Endothelial cell (in vitro differentiated cells): ENCODE results near the gene MED16. TPM values are rescaled to one million over a fixed set of nuclear protein-coding genes. Genes with fewer than 3 reads are reported as not detected.

Experiments used
- DNase-seq: peaks from one replicate; pipeline ENCODE4 v3.0.0; 2021; ENCODE audit warnings: low spot score
- H3K27ac Mint-ChIP-seq: one replicate; pipeline ENCODE4 v1.8.0; 2021; ENCODE audit warnings: mixed read lengths, inconsistent platforms; ENCODE audit not compliant: unreplicated experiment
- H3K27me3 Mint-ChIP-seq: one replicate; pipeline ENCODE4 v1.8.0; 2021; ENCODE audit warnings: mild to moderate bottlenecking, moderate library complexity, mixed read lengths, inconsistent platforms; ENCODE audit not compliant: unreplicated experiment
- H3K36me3 Mint-ChIP-seq: one replicate; pipeline ENCODE4 v1.8.0; 2021; ENCODE audit warnings: mild to moderate bottlenecking, low read depth, mixed read lengths, inconsistent platforms; ENCODE audit not compliant: unreplicated experiment
- H3K4me1 Mint-ChIP-seq: one replicate; pipeline ENCODE4 v1.8.0; 2021; ENCODE audit warnings: mild to moderate bottlenecking, mixed read lengths, inconsistent platforms; ENCODE audit not compliant: unreplicated experiment
- H3K4me3 Mint-ChIP-seq: one replicate; pipeline ENCODE4 v1.8.0; 2021; ENCODE audit warnings: mild to moderate bottlenecking, mixed read lengths, inconsistent platforms; ENCODE audit not compliant: unreplicated experiment
- H3K9me3 Mint-ChIP-seq: one replicate; pipeline ENCODE4 v1.8.0; 2021; ENCODE audit warnings: mixed read lengths, inconsistent platforms; ENCODE audit not compliant: unreplicated experiment
- total RNA-seq: library from RNA; stranded (reverse); fragmentation: NEBNext Ultra II Directional; extraction: Animal tissue kit (Norgen Biotek cat#: 25700); gene quantifications from one replicate; pipeline ENCODE4 v1.2.1, GENCODE V29; 2021; ENCODE audit not compliant: unreplicated experiment
- TF ChIP-seq, protein P1 (sequence below): fragments of 200-600 bp; sonication (generic); IDR thresholded peaks from one replicate; pipeline ENCODE4 v1.5.0; 2021; ENCODE audit warnings: antibody characterized with exemption; ENCODE audit not compliant: unreplicated experiment

The MED16 gene
- total RNA-seq, 1 donor from 2014 or later: 66.5 TPM

DNA sequence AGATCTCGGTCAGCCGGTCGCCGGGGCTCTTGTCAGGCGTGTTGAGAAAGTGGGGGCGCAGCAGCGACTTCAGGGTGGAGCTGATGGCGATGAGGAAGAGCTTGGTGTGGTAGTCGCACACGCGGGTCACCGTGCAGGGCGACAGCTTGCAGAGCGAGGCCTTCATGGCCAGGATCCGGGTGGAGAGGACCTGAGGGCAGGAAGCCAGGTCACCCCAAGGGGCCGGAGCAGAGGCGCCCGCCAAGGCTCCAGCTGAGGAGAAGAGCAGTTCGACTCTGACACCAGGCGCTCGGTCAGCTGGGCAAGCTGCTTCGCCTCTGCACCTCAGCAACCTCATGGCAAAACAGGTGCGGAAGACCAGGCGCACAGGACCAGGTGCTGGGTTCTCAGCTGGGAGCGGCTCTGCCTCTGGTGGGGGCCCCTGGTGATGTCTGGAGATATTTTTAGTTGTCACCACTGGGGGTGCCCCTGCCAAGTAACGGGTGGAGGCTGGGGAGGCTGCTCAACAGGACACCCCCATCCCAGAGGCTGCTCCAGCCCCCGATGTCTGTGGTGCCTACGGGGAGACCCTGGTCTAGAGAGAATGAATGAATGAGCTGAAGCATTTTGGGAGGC is 17.6 kb downstream of the MED16 start:
- peaks cover 17% of the 10 kb centered on the region for H3K27me3 Mint-ChIP-seq
- no peaks in the 10 kb centered on the region for H3K4me1 Mint-ChIP-seq
- H3K9me3 Mint-ChIP-seq: no peaks in the 10 kb centered on the region
- H3K4me3 Mint-ChIP-seq: peak overlapping the region; percentile 31
- no peak for DNase-seq
- H3K36me3 Mint-ChIP-seq: peaks cover 15% of the 10 kb centered on the region
- H3K27ac Mint-ChIP-seq: no peak overlapping the region
- TF ChIP-seq, protein P1, sequence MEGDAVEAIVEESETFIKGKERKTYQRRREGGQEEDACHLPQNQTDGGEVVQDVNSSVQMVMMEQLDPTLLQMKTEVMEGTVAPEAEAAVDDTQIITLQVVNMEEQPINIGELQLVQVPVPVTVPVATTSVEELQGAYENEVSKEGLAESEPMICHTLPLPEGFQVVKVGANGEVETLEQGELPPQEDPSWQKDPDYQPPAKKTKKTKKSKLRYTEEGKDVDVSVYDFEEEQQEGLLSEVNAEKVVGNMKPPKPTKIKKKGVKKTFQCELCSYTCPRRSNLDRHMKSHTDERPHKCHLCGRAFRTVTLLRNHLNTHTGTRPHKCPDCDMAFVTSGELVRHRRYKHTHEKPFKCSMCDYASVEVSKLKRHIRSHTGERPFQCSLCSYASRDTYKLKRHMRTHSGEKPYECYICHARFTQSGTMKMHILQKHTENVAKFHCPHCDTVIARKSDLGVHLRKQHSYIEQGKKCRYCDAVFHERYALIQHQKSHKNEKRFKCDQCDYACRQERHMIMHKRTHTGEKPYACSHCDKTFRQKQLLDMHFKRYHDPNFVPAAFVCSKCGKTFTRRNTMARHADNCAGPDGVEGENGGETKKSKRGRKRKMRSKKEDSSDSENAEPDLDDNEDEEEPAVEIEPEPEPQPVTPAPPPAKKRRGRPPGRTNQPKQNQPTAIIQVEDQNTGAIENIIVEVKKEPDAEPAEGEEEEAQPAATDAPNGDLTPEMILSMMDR: no peak

DNA sequence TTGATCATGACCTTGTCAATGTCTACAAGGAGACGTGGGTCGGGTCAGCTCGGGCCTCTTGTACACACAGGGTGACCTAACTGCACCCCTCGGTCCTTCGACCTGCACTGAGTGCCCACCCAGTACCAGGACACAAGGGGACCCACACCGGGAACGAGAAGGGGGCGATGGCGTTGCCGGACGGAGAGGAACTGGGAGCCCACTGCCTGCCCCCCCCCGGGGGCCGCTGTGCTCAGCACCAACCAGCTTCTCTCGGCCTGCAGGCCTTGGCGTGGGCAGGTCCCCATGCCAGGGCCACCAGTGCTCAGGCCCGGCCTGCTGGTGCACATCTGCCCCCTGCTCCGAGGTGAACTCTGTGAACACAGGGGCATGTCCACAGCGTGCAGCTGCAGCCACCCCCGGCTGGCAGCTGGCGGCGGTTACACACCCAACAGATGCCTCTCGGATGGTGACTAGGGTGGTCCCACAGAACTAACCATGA is 19.4 kb downstream of the MED16 start:
- Mint-ChIP-seq H3K27me3 (peaks cover 14% of the 10 kb centered on the region), H3K4me3 (no peak overlapping the region), H3K36me3 (peaks cover 11% of the 10 kb centered on the region), H3K9me3 (no peaks in the 10 kb centered on the region), H3K4me1 (no peaks in the 10 kb centered on the region), H3K27ac (no peak overlapping the region)
- TF ChIP-seq, protein P1: no peak
- no peak for DNase-seq

DNA sequence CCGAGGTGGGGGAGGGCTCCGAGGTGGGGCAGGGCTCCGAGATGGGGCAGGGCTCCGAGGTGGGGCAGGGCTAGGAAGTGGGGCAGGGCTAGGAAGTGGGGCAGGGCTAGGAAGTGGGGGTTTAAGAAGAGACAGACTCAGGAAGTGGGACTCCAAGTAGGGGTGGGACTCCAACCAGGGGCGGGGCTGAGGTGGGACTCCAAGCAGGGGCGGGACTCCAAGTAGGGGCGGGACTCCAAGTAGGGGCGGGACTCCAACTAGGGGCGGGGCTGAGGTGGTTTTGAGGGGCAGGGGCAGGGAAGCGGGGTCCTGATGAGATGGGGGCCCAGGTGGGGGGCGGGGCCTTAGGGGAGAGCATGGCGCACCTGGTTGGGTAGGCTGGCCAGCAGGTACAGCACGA is 19.9 kb downstream of the MED16 start:
- no peak for DNase-seq
- H3K4me3 Mint-ChIP-seq: no peak overlapping the region
- peaks cover 14% of the 10 kb centered on the region for H3K27me3 Mint-ChIP-seq
- H3K9me3 Mint-ChIP-seq: no peaks in the 10 kb centered on the region
- H3K36me3 Mint-ChIP-seq: peaks cover 11% of the 10 kb centered on the region
- no peak overlapping the region for H3K27ac Mint-ChIP-seq
- TF ChIP-seq, protein P1: no peak
- no peaks in the 10 kb centered on the region for H3K4me1 Mint-ChIP-seq

DNA sequence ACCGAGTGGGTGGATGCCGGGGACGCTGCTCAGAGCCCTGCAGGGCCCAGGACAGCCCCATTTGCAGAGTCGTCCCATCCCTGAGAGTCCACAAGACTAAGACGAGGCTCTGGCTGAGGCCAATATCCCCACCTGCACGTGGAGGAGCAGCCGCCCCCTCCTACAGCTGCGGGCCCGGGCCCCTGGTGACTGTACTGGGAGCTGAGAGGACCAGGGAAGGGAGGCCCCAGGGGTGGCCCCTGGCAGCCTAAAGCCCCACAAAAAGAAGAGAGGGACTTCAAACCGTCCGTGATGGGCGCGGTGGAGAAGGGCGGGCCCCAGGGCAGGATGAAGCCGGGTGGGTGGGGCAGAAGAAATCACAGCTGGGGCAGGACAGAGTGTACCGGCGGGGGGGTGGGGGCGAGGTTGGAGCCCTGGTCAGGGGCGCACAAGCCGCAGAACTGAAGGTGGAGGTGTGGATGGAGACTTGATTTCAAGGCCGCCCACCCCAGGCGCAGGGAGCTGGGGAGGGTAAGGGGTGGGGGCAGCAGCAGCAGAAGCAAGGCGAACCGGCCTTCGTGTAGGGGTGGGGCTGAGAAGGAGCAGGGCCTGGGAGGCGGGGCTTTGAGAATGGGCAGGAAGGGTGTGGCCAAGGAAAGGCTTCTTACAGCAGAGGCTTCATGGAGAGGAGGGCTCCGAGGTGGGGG is 20.6 kb downstream of the MED16 start:
- Mint-ChIP-seq H3K36me3 (peaks cover 13% of the 10 kb centered on the region), H3K27ac (no peak overlapping the region), H3K4me1 (no peaks in the 10 kb centered on the region), H3K9me3 (no peaks in the 10 kb centered on the region), H3K27me3 (peaks cover 15% of the 10 kb centered on the region), H3K4me3 (no peak overlapping the region)
- DNase-seq: no peak
- TF ChIP-seq, protein P1: no peak
